OCI-LY1 (cell line): ENCODE results near the gene DPH6.

Experiments
- H2AFZ ChIP-seq: fragments of 200-600 bp; sonication (generic), shearing (Covaris generic); 2 replicates; pipeline ENCODE4 v1.6.0; 2014; ENCODE audit warnings: antibody characterized with exemption, mild to moderate bottlenecking, low read length
- H3F3A ChIP-seq: fragments of 200-600 bp; sonication (generic), shearing (Covaris generic); 2 replicates; pipeline ENCODE4 v1.6.0; 2014; ENCODE audit warnings: mild to moderate bottlenecking, antibody characterized with exemption, low read length, moderate library complexity; ENCODE audit not compliant: insufficient read depth
- H3K27ac ChIP-seq: fragments of 200-600 bp; sonication (generic); 2 replicates; pipeline ENCODE4 v1.5.1; 2014; ENCODE audit warnings: low read length, mixed run types, mild to moderate bottlenecking, low read depth; ENCODE audit not compliant: poor library complexity, severe bottlenecking
- H3K27me3 ChIP-seq: fragments of 200-600 bp; sonication (generic); 2 replicates; pipeline ENCODE4 v1.6.0; 2014; ENCODE audit warnings: antibody characterized with exemption, mild to moderate bottlenecking, low read length, moderate library complexity; ENCODE audit not compliant: insufficient read depth
- H3K36me3 ChIP-seq: fragments of 200-600 bp; sonication (generic); 2 replicates; pipeline ENCODE4 v1.6.1; 2014; ENCODE audit warnings: mild to moderate bottlenecking, antibody characterized with exemption, low read length, moderate library complexity, mixed read lengths; ENCODE audit not compliant: insufficient read depth
- H3K4me1 ChIP-seq: fragments of 200-600 bp; sonication (generic); 2 replicates; pipeline ENCODE4 v1.5.1; 2014; ENCODE audit warnings: mild to moderate bottlenecking, low read length, moderate library complexity; ENCODE audit not compliant: insufficient read depth, severe bottlenecking
- H3K4me2 ChIP-seq: fragments of 200-600 bp; sonication (generic), shearing (Covaris generic); 2 replicates; pipeline ENCODE4 v1.6.1; 2014; ENCODE audit warnings: low read length
- H3K4me3 ChIP-seq: fragments of 200-600 bp; sonication (generic); 2 replicates; pipeline ENCODE4 v1.5.1; 2014; ENCODE audit warnings: low read length, low read depth, mild to moderate bottlenecking, mixed read lengths; ENCODE audit not compliant: poor library complexity, severe bottlenecking
- H3K79me2 ChIP-seq: fragments of 200-600 bp; shearing (Covaris generic); 2 replicates; pipeline ENCODE4 v1.6.1; 2016; ENCODE audit warnings: mixed run types, low read length, mixed read lengths; ENCODE audit not compliant: insufficient read depth
- H3K9ac ChIP-seq: fragments of 200-600 bp; sonication (generic), shearing (Covaris generic); 2 replicates; pipeline ENCODE4 v1.6.1; 2014; ENCODE audit warnings: mild to moderate bottlenecking, low read length, mixed read lengths
- H3K9me2 ChIP-seq: fragments of 200-600 bp; sonication (generic), shearing (Covaris generic); 2 replicates; pipeline ENCODE4 v1.6.1; 2014; ENCODE audit warnings: low read depth, mild to moderate bottlenecking, low read length, mixed read lengths
- H3K9me3 ChIP-seq: fragments of 200-600 bp; shearing (Covaris generic); 2 replicates; pipeline ENCODE4 v1.6.1; 2014; ENCODE audit warnings: low read length, mixed read lengths
- H4K20me1 ChIP-seq: fragments of 200-600 bp; sonication (generic), shearing (Covaris generic); 2 replicates; pipeline ENCODE4 v1.6.0; 2016; ENCODE audit warnings: mild to moderate bottlenecking, low read length; ENCODE audit not compliant: insufficient read depth
- CTCF ChIP-seq: fragments of 200-600 bp; sonication (generic), shearing (Covaris generic); IDR thresholded peaks from 2 replicates; pipeline ENCODE4 v1.5.1; 2017; ENCODE audit warnings: mild to moderate bottlenecking, antibody characterized with exemption, low read length, moderate library complexity, mixed read lengths
- EZH2 ChIP-seq: fragments of 200-600 bp; sonication (generic), shearing (Covaris generic); IDR thresholded peaks from 2 replicates; pipeline ENCODE4 v1.8.0; 2017; ENCODE audit warnings: borderline replicate concordance, mixed run types, mild to moderate bottlenecking, antibody characterized with exemption, low read length, moderate library complexity, mixed read lengths

DPH6 gene

GRCh38 chr15:35427091-35427490 lies 118.9 kb downstream of the DPH6 start:
- Histone ChIP-seq H3K4me2 (no peak overlapping the region), H2AFZ (no peak overlapping the region)

GRCh38 chr15:35410775-35411174 lies 135.2 kb downstream of the DPH6 start:
- H3K9ac ChIP-seq: no peak overlapping the region
- TF ChIP-seq CTCF (no peak), EZH2 (no peak)
- peaks cover 3% of the 10 kb centered on the region; the same call in 1 of the 2 replicates for H3K9me3 ChIP-seq
- H3K79me2 ChIP-seq: no peaks in the 10 kb centered on the region
- H4K20me1 ChIP-seq: no peaks in the 10 kb centered on the region
- no peaks in the 10 kb centered on the region for H3K4me1 ChIP-seq
- H3K9me2 ChIP-seq: no peaks in the 10 kb centered on the region
- no peaks in the 10 kb centered on the region for H3F3A ChIP-seq
- no peak overlapping the region for H3K4me2 ChIP-seq
- 0 out of 2 replicates have a peak, but pooled peaks cover 5% of the 10 kb centered on the region for H3K36me3 ChIP-seq
- H3K4me3 ChIP-seq: no peak overlapping the region
- H2AFZ ChIP-seq: no peak overlapping the region
- no peaks in the 10 kb centered on the region for H3K27me3 ChIP-seq
- H3K27ac ChIP-seq: no peak overlapping the region

More at GRCh38 chr15:35427091-35427490, 118.9 kb downstream of the DPH6 start:
- Histone ChIP-seq H4K20me1 (no peaks in the 10 kb centered on the region), H3K9me2 (no peaks in the 10 kb centered on the region), H3K4me3 (no peak overlapping the region), H3K9me3 (no peaks in the 10 kb centered on the region; the same call in 1 of the 2 replicates), H3K27ac (no peak overlapping the region), H3K36me3 (no peaks in the 10 kb centered on the region), H3F3A (no peaks in the 10 kb centered on the region), H3K79me2 (no peaks in the 10 kb centered on the region), H3K4me1 (no peaks in the 10 kb centered on the region), H3K27me3 (no peaks in the 10 kb centered on the region), H3K9ac (no peak overlapping the region)
- no peak for TF ChIP-seq EZH2
- TF ChIP-seq CTCF: no peak

- H4K20me1 ChIP-seq: no peaks in the 10 kb centered on the region
- H3K27ac ChIP-seq: no peak overlapping the region
- no peak overlapping the region for H2AFZ ChIP-seq
- H3K36me3 ChIP-seq: no peaks in the 10 kb centered on the region
- no peaks in the 10 kb centered on the region for H3K27me3 ChIP-seq
- no peaks in the 10 kb centered on the region for H3K79me2 ChIP-seq
- no peak for TF ChIP-seq CTCF
- no peak for TF ChIP-seq EZH2
- H3K9ac ChIP-seq: no peak overlapping the region
- H3K4me2 ChIP-seq: no peak overlapping the region
- no peaks in the 10 kb centered on the region for H3K4me1 ChIP-seq
- H3F3A ChIP-seq: no peaks in the 10 kb centered on the region
- no peaks in the 10 kb centered on the region; the same call in 1 of the 2 replicates for H3K9me2 ChIP-seq
- no peak overlapping the region for H3K4me3 ChIP-seq
- no peaks in the 10 kb centered on the region for H3K9me3 ChIP-seq
These were observed 146.1 kb downstream of the DPH6 start for GRCh38 chr15:35399901-35400300.
